ENCODE results near the gene NDUFAF3.

GRCh38 chr3:48996640-48997039 lies 25.3 kb upstream of the NDUFAF3 start:
- TF ChIP-seq ZNF223 (tag by site-specific recombination; IDR thresholded peaks at IDR 0.05): no peak
- TF ChIP-seq ZNF518A (tag by site-specific recombination; conservative IDR thresholded peaks at IDR 0.05; ENCODE audit: low read depth): no peak
- no peak for TF ChIP-seq CTCF (tag by site-specific recombination; IDR thresholded peaks at IDR 0.05)
- no peak for TF ChIP-seq ZNF529 (tag by site-specific recombination; IDR thresholded peaks at IDR 0.05; ENCODE audit: insufficient replicate concordance)
- TF ChIP-seq REPIN1 (tag by site-specific recombination; IDR thresholded peaks at IDR 0.05; ENCODE audit: low read depth): no peak
- TF ChIP-seq ZNF292 (tag by site-specific recombination; IDR thresholded peaks at IDR 0.05; ENCODE audit: borderline replicate concordance, low read depth): no peak
- no peak for TF ChIP-seq ZNF175 (tag by site-specific recombination; IDR thresholded peaks at IDR 0.05)
